Eye (tissue), 1 donor: Measurements from ENCODE around the gene HDAC4.

Source experiments
- DNase-seq: peaks from one replicate; pipeline ENCODE4 v3.0.0-alpha.2; 2015

Gene HDAC4

DNA sequence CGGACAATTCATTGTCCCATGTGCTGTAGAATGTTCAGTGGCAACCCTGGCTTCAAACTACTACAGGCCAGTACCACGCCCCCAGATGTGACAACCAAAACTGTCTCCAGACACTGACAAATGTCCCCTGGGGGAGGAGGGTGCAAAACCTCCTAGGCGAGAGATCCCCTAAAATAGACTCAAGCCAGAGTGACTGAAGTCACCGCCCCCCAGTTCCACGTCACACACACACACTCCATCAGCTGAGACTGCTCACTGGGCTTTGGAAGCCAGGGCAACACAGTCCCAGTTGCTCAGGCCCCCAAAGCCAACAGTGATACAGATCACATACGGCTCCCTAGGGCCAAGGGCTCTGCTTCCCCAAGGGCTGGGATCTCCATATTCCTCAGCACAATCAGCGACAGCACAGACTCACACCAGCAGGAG, 19.1 kb downstream of the HDAC4 start:
- no peak for DNase-seq

DNA sequence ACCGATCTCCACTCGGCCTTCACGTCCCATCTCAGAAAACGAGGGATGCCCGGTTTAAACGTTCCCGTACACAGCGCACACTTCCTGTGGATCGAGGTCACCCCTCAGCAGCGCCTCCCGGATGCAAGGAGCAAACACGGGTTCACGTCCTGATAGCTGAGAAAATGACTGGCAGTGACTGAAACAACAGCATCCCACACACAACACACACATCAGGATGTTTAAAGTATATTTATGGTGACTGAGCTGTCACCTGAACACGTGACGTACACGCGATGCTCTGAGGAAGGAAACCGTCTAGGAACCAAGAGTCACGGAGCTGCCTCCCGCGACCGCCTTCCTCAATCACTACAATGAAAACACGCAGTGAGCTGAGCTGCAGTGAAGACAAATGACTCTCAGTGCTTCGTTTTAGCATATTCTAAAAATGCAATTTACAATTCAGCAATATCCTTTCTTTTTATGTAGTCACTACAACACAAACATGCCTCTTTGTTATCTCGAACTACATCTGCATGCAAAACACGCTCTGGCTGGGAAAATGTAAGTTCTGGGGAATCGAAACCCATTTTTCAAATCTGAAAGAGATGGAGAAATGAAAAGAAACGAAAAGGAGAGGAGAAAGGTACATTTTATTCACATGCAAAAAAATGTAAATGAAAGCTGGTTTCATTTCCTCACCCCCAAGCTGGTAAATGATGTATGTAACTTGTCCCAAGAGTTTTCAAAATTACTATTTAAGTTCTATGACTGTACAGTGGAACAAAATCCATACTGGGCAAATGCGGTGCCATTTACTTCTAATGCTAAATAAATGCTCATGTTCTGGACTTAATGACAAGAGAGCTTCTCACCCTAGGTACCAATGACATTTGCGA, 19.8 kb downstream of the HDAC4 start:
- DNase-seq, result no peak

DNA sequence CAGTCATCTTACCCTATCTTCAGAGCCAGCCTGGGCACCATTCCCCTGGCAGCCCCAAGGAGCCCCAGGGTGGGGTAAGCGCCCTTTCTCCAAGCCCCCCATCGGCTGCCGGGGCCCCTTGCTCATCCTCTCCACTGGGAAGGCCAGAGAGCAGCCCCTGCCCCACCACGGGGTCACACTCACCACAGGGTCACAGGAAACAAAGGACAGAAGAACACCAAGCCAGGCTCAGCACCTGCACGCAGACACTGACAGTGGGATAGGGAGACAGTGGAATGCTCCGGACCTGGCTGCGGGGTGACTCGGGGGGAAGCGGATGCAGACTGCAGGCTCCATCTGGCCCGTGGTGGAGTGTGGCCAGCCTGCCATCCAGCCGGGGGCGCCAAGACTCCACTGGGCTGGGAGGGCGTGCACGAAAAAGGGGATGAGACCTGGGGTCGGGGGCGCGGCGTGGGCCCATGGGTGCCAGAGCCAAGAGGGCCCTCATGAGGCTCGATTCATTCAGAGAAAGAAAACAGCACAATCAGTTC, 21.1 kb downstream of the HDAC4 start:
- DNase-seq, result no peak

DNA sequence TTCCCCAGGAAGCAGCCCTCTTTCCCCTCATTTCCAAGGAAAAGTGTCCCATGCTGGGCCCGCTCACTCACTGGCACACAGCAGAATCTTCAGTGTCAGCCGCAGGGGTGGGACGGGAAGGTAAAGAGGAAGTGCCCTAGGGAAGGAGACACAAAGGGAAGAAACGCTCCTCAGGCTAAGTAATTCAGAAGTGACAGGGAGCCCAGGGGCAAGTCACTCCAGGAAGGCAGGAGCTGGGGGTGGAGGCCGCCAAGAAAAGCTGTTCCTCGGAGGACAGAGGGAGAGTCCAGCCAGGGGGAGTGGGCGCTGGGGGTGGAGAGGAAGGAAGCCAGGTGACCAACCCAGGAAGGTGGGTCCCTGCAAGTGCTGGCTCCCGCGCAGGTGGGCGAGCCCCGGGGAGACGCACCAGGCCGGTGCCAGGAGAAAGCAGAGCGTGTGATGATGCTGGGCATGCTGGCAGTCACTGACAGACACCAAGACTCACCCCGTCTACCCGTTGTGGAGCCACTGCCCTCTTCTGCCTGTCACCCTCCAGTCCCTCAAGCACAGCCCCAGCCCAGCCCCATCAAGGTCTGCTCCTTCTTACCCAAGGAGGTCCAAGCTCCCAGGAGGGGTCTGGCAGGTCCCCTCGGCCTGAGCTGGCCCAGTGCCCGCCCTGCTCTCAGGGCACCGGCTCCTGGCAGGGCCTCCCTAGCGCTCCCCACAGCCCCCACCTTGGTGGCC, 21.7 kb downstream of the HDAC4 start:
- no peak for DNase-seq

DNA sequence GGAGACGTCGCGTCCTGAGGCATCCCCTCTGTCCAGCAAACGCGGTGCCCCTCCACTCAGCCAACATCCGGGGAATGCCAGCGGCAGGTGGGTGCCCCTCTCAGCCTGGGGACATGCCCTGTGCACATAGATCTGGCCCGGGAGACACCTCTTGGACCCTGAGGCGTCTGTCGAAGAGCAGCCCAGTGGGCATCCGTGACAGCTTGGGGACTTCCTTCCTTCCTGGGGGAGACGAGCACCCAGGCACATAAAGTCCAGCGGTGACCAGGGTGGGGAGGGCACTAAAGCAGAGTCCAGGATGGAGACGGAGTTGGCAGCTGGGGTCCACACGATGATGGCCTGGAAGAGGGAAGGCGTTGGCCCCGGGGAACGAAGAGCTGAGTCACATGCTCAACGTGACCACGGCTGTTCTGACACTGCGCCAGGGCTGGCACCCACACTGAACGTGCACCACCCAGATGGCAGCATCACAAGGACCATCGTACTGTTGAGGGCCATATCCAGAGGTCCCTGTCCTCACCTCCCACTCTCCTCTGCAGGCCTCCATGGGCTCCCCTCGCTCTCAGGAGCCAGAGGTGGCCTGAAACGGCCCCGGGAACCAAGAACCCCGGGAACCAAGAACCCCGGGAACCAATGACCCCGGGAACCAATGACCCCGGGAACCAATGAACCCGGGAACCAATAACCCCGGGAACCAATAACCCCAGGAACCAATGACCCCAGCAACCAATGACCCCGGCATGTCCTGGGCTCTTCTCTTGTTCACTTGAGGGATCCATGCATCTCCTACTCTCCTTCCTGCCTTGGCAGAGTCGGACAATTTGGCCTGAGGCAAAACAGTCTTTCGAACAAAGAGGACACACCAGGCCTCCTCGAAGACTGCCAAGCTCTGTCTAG, 22.6 kb downstream of the HDAC4 start:
- DNase-seq, result no peak

DNA sequence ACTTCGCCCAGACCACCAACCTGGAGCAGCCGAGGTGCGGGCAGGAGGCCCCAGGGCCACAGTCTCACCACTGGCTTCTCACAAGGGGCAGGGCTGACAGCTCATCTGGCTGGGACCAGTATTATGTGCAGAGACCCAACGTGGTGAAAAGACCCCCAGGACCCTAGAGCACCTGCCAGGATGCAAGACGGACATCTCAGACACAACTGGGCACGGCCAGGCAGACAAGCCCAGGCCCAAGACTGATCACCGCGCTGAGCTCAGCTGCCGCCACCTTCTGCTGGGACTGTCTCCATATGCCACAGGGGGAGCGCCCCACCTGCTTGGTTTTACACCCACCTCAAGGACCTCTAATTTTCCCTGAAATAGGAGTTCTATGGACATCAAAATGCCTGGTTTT, 23.2 kb downstream of the HDAC4 start:
- no peak for DNase-seq

DNA sequence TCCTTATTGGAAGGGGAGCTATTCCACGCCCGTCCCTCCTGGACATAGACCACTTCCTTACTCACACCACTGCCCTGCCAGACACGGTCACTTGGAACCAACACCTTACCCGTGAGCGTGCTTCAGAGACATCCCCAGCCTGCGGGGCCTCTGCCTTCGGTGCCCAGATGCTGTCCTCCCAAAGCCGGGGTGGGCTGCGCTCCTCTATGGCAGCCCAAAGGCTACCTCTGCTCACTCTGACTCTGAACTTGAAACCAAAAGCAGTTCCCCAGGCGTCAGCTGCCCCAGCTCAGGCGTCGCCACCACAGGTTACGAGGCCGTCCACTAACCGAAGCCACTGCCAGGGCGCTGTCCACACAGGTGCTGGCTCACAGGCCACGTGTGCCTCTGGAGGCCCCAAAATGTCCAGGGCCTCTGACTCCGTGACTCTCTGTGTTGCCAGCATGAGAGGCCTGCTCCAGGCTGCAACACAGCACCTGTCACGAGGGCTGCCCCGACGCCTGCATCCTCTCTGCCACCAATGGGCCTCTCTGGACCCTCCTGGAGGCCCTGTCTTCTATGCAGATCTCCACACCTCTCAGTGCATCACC, 23.8 kb downstream of the HDAC4 start:
- DNase-seq, result no peak

DNA sequence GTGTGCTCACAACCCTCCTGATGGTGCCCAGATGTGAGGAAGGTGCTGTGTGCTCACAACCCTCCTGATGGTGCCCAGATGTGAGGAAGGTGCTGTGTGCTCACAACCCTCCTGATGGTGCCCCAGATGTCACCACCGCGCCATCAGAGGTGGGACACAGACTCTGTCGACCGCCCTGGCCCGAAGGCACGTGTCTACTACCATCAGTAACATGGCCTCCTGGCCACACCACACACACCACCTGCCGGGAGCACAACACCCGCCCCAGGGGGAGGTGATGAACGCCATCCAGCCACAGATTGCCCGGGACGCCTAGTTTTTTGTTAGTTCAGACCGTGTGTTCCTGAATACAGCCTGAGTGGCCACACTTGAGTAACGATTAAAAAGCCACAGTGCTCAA, 24.5 kb downstream of the HDAC4 start:
- DNase-seq, result no peak

DNA sequence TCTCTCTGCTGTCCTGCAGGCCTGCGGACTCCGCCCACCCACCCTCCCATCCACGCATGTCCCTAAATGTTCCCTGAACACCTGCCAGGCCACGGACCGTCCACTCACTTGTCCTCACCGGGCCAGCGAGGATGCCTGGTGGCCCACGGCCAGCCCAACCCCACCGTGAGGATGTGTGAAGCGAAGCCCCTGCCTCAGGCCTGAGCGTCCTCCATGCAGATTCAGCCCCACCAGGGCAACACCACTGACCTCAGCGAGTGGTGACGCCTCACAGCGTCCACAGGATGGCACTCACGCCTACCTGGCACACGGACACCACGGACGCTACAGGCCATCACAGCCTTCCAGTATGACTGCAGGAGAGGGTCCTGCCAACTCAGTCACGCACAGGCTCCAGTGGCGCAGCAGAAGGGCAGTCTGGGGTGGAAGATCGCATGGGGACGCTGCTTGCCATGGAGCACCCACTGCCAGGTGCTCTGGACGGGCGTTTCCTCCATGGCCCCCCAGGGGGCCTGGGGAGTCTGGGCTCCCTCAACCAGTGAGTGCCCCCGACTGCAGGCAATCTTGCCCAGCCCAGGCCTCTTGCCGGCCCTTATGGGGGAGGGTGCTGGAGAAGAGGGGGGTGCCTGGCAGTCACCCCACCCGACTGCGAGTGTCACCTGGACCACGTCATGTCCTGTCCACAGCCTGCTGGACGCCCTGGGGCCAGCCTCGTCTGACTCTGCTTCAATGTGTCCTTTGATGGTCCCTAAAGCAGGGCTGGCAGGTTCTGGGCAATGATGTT, 25.4 kb downstream of the HDAC4 start:
- DNase-seq, result no peak

DNA sequence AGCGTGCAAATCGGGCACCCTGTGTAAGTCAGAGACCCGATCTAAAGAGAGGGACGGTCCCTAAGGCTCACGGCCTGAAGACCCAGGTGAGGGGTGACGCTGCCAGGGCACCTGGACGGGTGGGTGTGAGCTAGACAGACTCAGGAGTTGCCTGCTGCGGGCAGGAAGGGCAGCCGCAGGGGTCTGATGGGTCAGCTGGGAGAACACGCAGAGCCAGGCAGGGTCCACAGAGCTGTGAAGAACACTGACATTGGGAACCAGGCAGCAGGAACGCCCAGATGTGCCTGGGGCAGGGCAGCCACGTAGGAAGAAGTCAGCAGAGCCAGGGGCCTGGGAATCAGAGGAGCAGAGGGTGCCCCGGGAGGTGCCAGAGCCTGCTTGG, 25.9 kb downstream of the HDAC4 start:
- no peak for DNase-seq

DNA sequence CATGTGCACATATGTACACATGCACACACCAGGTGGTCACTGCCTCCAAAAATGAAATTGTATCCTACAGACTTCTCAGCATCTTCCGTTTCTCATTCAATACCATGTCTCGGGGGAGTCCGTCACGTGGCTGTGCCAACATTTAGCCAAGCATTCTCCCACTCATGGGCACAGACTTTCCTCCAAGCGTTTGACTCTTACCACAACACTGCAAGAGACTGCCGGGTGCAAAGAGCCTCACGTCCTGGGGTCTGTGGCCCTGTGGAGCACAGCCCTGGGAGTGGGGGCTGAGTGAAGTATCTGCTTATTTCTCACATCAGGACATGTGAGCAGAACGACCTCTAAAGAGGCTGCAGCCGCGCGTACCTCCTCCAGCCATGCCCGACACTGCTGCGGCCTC, 28.0 kb downstream of the HDAC4 start:
- no peak for DNase-seq

DNA sequence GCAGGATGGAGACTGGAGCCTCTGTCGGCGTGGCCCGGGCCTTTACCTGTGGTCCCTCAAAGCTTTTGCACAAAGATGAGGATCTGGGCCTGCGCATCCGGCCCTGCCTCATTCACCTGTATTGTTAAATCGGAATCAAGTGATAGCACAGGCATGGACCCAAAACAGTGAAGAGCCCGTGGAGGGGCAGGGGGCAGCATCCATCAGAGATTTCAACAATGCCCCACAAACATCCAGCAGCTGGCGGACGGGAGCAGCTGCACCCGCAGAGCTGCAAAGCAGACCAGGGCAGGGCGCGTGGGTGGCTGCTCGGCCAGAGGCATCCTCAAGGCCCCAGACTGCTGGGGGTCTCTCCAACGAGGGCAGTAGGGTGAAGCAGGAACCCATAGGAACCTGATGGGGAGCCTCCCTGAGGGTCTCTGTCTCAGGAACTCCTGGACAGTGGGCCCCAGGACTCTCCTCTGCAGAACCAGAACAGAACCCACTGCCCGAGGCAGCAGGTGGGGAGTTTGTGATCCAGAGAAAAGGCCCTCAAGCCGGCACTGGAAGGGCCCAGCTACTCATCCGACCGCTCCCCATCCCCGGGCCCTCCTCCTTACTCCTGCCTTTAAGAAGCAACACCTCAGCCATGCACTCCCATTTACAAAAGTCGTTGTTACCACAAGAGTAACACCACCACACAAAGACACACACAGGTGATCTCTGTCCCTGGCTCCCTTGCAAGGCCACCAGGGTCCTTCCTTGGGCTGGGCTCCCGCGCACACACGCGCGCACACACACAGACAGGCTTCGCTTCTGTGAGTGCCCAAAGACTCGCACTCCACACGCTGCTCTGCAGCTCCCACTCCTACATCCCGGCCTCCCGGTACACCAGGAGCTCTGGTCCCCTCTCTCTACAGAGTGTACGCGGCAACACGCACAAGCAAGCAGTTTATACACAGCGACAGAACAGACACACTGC, 28.8 kb downstream of the HDAC4 start:
- no peak for DNase-seq

DNA sequence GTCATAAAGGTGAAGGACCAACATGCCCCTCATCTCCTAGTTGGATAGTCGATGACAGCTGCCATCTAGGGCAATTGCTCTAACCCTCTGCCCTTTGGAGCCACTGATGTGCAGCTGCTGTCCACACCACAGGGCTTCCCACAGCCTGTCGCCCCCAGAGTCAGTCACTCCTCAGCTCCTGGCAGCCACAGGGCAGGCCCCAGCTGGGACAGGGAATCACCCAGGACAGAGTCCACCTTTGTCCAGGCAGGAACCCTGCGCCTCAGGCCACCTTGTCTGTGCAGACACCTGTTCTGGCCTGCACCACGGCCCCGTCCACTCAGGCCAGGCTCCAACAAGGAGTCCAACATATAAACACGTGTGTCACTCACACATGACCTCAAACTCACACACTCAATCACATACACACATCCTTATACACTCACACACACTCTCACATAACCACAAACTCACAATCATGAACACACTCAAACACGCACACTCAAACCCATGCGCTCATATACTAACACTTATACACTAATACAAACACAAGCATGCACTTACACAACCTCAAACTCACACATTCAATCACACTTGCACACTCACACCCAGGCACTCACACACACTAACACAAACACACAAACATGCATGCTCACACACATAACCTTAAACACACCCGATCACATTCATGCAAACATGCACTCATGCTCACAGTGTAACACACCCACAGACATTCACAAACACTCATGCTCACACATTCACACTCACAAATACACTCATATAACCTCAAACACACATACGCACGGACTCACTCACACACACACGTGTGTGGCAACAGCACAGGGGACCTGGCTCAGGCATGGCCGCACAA, 29.7 kb downstream of the HDAC4 start:
- DNase-seq, result no peak

DNA sequence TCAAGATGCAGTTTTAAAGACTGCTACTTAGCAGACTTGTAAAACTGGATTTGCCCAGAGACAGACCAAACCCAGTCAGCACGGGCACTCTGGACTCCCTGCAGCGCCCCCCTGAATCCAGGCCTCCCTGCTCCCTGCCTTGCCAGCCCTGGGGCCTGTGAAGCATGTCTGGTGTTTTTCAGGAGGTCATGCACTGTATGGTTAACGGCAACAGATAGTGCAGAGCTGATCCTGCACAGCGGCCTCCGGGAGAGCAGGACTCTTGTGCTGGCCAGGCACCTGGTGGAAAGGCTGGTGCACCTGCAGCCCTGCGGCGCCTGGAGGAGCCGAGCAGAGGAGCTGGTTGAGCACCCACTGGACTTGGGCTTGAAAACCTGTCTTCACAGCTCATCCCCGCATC, 30.4 kb downstream of the HDAC4 start:
- DNase-seq, result no peak

DNA sequence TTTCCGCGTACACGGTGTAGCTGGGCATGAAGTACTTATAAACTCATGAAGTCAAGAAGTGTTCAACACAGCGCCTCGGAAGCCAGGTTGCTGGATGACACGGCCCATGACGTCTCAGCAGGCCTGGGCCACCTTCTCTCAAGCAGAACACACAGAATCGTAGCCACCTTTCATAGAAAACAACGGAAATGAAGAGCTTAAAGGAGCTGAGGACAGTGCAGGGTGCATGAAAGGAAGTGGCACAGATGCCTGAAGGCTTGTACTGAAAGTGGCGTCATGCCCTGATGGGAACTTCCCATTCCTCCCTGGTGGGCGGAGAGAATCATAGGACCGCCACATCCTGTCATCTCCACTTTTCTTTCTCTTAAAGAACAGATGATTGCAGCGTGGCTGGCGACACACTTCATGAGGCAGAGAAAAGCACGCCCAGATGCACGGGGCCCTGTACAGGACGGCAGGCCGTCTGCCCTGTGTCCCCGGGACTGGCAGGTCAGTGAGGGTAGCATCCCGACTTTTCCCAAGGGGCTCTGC, 31.1 kb downstream of the HDAC4 start:
- no peak for DNase-seq

DNA sequence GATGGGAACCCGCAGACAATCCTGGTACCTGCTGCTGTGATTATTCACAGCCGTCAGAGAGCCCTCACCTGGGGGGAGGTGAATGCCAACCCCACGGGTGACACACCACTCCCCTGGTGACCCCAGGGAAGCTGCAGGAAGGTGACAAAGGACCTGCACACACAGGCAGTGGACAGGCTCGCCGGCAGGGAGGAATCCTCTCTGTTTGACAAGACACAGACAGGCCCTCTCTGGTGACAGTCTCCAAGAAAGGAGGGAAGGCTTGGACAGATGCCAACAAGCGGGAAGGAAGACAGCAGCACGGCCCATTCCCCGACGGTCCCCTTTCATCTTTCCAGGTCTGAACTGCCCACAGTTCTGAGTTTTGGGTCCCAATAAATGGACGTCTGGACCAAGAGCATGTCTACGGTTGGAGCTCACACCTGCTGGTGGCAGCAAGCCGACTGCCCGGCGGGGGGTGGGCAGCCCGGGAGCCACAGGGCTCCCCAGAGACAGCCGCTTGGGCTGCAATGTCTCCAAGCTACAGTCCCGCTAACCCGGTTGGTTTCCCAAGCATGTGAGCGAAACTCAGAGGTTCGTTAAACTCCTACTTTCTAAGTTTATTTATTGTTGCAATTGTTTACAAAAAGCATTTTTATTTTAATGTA, 31.8 kb downstream of the HDAC4 start:
- DNase-seq, result no peak

DNA sequence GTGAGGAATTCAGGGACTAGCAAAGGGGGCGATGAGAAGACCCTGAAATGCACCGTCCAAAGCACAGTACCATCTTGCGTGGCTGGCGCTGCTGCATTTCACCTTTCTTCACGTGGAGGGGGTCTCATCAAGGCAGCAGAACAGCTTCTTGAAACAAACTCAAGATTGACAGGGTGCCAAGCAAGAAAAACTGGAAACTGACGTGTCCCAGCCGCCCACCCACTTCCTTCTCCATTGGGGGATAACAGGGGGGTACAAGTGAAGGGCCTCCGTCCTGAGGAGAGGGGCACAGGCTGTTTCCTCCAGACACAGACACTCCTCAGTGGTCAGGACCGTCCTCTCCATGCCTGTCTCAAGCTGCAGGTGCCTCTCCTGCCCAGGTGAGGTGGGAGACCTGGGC, 32.5 kb downstream of the HDAC4 start:
- no peak for DNase-seq

DNA sequence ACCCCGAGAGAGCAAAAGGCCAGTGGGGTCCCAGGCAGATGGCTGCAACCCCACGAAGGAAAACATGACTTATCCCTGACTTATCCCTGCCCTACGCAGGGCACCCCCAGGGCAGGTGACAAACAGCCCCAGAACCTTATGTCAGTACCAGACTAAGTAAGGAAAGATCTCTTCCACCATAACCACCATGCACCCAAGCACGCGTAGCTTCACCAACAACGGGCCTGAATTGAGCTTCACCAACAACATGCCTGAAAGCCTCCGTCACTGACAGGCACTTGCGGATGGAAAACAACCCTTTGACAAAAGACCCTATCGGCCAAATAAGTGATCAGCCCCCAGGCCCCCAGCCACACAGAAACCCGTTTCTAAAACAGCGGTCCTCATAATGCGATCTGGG, 34.1 kb downstream of the HDAC4 start:
- no peak for DNase-seq
